C4-2B (cell line): ENCODE measurements around the gene PIP5K1C.

ENCODE experiments used
- ZFX ChIP-seq: fragments of 450-650 bp; IDR thresholded peaks from 2 replicates; pipeline ENCODE4 v1.6.1; 2017
- TF ChIP-seq, protein P1 (sequence below): fragments of 450-650 bp; conservative IDR thresholded peaks from 2 replicates; pipeline ENCODE4 v1.5.1; 2017; ENCODE audit warnings: mild to moderate bottlenecking

DNA sequence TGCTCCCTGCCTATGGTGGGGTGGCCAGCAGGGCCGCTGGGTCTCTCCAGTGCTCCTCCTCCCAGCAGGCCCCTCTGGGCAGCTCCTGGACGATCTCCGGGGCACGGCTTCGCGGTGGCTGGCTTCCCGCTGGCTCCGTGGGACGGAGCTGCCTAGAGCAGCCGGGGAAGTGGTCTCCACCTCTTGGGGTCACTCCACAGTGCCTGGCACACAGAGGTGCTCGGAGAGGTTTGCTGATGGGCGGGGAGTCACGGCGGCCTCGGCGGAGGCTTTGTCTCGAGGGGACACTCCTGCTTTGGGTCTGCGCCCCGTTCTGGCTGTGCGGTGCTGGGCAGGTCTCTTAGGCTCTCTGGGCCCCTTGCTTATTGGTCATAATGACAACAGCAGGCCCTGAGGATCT, 63.8 kb downstream of the PIP5K1C start:
- TF ChIP-seq, protein P1, sequence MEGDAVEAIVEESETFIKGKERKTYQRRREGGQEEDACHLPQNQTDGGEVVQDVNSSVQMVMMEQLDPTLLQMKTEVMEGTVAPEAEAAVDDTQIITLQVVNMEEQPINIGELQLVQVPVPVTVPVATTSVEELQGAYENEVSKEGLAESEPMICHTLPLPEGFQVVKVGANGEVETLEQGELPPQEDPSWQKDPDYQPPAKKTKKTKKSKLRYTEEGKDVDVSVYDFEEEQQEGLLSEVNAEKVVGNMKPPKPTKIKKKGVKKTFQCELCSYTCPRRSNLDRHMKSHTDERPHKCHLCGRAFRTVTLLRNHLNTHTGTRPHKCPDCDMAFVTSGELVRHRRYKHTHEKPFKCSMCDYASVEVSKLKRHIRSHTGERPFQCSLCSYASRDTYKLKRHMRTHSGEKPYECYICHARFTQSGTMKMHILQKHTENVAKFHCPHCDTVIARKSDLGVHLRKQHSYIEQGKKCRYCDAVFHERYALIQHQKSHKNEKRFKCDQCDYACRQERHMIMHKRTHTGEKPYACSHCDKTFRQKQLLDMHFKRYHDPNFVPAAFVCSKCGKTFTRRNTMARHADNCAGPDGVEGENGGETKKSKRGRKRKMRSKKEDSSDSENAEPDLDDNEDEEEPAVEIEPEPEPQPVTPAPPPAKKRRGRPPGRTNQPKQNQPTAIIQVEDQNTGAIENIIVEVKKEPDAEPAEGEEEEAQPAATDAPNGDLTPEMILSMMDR = no peak
- no peak for TF ChIP-seq ZFX
